ENCODE results near the gene AUTS2. TPM values are rescaled to one million over a fixed set of nuclear protein-coding genes. Genes with fewer than 3 reads are reported as not detected.

The AUTS2 gene
- total RNA-seq, 1 experiment from 2014 or later = 38.5 TPM

Small RNA genes within 50 kb of the gene (small RNA-seq; reads per million reads assigned to genes)
- gene AC073873.1 = not detected

Data from Karpas-422 (cell line).